Endothelial cell of umbilical vein (primary cell): ENCODE measurements around the gene MYL3. TPM values are rescaled to one million over a fixed set of nuclear protein-coding genes. Genes with fewer than 3 reads are reported as not detected.

Experiments
- BruUV-seq: library from RNA; stranded (reverse); fragments of 400-500 nt; replicated peaks from 2 replicates; lab custom pipeline; 2021; lab: Mats Ljungman, UMichigan
- CTCF ChIA-PET: fragments of 300-600, 350-600 bp; sonication (Branson Sonifier 250); formaldehyde crosslinking; loops from one replicate; lab custom pipeline; 2021; ENCODE audit warnings: antibody characterized with exemption, inconsistent platforms; lab: Charles Lee
- POLR2A ChIA-PET: fragments of 300-600, 350-600 bp; sonication (Branson Sonifier 250); formaldehyde crosslinking; loops from one replicate; lab custom pipeline; 2021; ENCODE audit warnings: antibody characterized with exemption, inconsistent platforms; lab: Charles Lee
- DNase-seq: peaks from one replicate; pipeline ENCODE4 v3.0.0-alpha.2; 2011; ENCODE audit warnings: low read depth, low spot score
- FAIRE-seq: peaks from 2 replicates; lab custom pipeline; 2011; peaks lifted over from hg19 to GRCh38; lab: Jason Lieb, UNC
- H2AFZ ChIP-seq: 2 replicates; pipeline ENCODE4 v1.6.0; 2012; ENCODE audit warnings: low read depth, low read length, control low read depth, inconsistent platforms
- H3K27ac ChIP-seq: 2 replicates; pipeline ENCODE4 v1.5.1; 2011; ENCODE audit warnings: low read depth, mild to moderate bottlenecking, control low read depth, low read length, moderate library complexity; ENCODE audit not compliant: insufficient read depth
- H3K27me3 ChIP-seq, 2 experiments: 2 replicates each; pipeline versions ENCODE4 v1.6.0 to v1.6.1; 2011; ENCODE audit warnings: low read length in 2 of 2, mixed read lengths in 1 of 2; ENCODE audit not compliant: control insufficient read depth in 2 of 2, insufficient read depth in 2 of 2
- H3K36me3 ChIP-seq, 2 experiments: 2 replicates in 1 of 2; 3 replicates in 1 of 2; pipeline ENCODE4 v1.5.1; 2011; ENCODE audit warnings: low read length in 2 of 2, mild to moderate bottlenecking in 1 of 2, moderate library complexity in 1 of 2; ENCODE audit not compliant: control insufficient read depth in 2 of 2, insufficient read depth in 2 of 2; ENCODE audit errors: extremely low read depth in 1 of 2
- H3K4me1 ChIP-seq: 3 replicates; pipeline ENCODE4 v1.5.1; 2011; ENCODE audit warnings: mild to moderate bottlenecking, low read length; ENCODE audit not compliant: control insufficient read depth, insufficient read depth; ENCODE audit errors: extremely low read depth
- H3K4me2 ChIP-seq: 2 replicates; pipeline ENCODE4 v1.6.1; 2011; ENCODE audit warnings: low read length, control low read depth, mixed read lengths; ENCODE audit not compliant: insufficient read depth
- H3K4me3 ChIP-seq, 3 experiments: fragments of 200-600 bp in 1 of 3; sonication (generic), shearing (Covaris generic) in 1 of 3; replicated peaks in 1 of 3; 2 replicates each; pipeline ENCODE4 v1.5.1; 2011 to 2016; ENCODE audit warnings: control low read depth in 3 of 3, low read length in 3 of 3, mild to moderate bottlenecking in 2 of 3, inconsistent platforms in 1 of 3, low read depth in 1 of 3, moderate library complexity in 1 of 3; ENCODE audit not compliant: insufficient read depth in 1 of 3
- H3K79me2 ChIP-seq: 2 replicates; pipeline ENCODE4 v1.6.0; 2012; ENCODE audit warnings: low read length, inconsistent platforms; ENCODE audit not compliant: control insufficient read depth, insufficient read depth
- H3K9ac ChIP-seq: replicated peaks from 2 replicates; pipeline ENCODE3; 2011; ENCODE audit warnings: low read length, control low read depth; ENCODE audit not compliant: insufficient read depth; ENCODE audit errors: extremely low read depth
- H3K9me1 ChIP-seq: replicated peaks from 3 replicates; pipeline ENCODE4 v1.6.0; 2011; ENCODE audit warnings: mild to moderate bottlenecking, low read length; ENCODE audit not compliant: control insufficient read depth, insufficient read depth; ENCODE audit errors: extremely low read depth
- H3K9me3 ChIP-seq: replicated peaks from 2 replicates; pipeline ENCODE4 v1.5.1; 2012; ENCODE audit warnings: low read length, inconsistent platforms; ENCODE audit not compliant: control insufficient read depth, insufficient read depth
- H4K20me1 ChIP-seq: replicated peaks from 2 replicates; pipeline ENCODE3; 2011; ENCODE audit warnings: mild to moderate bottlenecking, low read length; ENCODE audit not compliant: control insufficient read depth, insufficient read depth; ENCODE audit errors: extremely low read depth
- CTCF ChIP-seq, 2 donors: IDR thresholded peaks; 1 replicate in 1 of 2; 2 replicates in 1 of 2; pipeline ENCODE4 v1.5.1; 2011; ENCODE audit warnings: low read length in 2 of 2, mild to moderate bottlenecking in 2 of 2, moderate library complexity in 2 of 2, control low read depth in 1 of 2, inconsistent platforms in 1 of 2, low read depth in 1 of 2; ENCODE audit not compliant: insufficient read depth in 1 of 2; ENCODE audit errors: extremely low read depth in 1 of 2
- EZH2 ChIP-seq: IDR thresholded peaks from 2 replicates; pipeline ENCODE4 v1.6.1; 2012; ENCODE audit warnings: borderline replicate concordance, low read depth, mild to moderate bottlenecking, moderate library complexity, low read length, inconsistent platforms; ENCODE audit not compliant: severe bottlenecking
- FOS ChIP-seq: IDR thresholded peaks from 2 replicates; pipeline ENCODE4 v1.6.1; 2011; ENCODE audit warnings: mild to moderate bottlenecking, low read length, moderate library complexity, borderline replicate concordance; ENCODE audit not compliant: insufficient read depth
- GATA2 ChIP-seq: IDR thresholded peaks from 2 replicates; pipeline ENCODE4 v1.7.0; 2011; ENCODE audit warnings: low read depth, mild to moderate bottlenecking, moderate library complexity, mixed read lengths, low read length; ENCODE audit not compliant: insufficient read length, insufficient read depth
- JUN ChIP-seq: IDR thresholded peaks from 2 replicates; pipeline ENCODE4 v1.6.1; 2011; ENCODE audit warnings: borderline replicate concordance, low read depth; ENCODE audit not compliant: insufficient read length, insufficient read depth
- MAX ChIP-seq: IDR thresholded peaks from 2 replicates; pipeline ENCODE4 v1.6.1; 2011; ENCODE audit not compliant: insufficient read depth, insufficient read length
- MYC ChIP-seq: IDR thresholded peaks from one replicate; pipeline ENCODE4 v1.6.1; 2011; ENCODE audit warnings: mild to moderate bottlenecking, low read depth, low read length
- POLR2A ChIP-seq: IDR thresholded peaks from 2 replicates; pipeline ENCODE4 v1.6.1; 2012; ENCODE audit warnings: low read depth, mild to moderate bottlenecking, control low read depth, low read length
- POLR2AphosphoS5 ChIP-seq: IDR thresholded peaks from 2 replicates; pipeline ENCODE4 v1.6.1; 2012; ENCODE audit warnings: low read depth, mild to moderate bottlenecking, control low read depth, low read length, moderate library complexity; ENCODE audit not compliant: insufficient read depth
- dilution Hi-C: fragments of 300-500 bp; cut with MboI; formaldehyde crosslinking; loops from one replicate; pipeline ENCODE4 v1.15.0; 2019; ENCODE audit warnings: low sequenced_read_pairs; ENCODE audit not compliant: extremely low pct_ligation_motif_present
- intact Hi-C: fragments of 100-400 bp; cut with micrococcal nuclease; formaldehyde crosslinking; loops from one replicate; pipeline ENCODE4 v1.10.0; 2022
- polyA plus RNA-seq, 4 experiments: library from polyadenylated mRNA; depleted of rRNA in 3 of 4; stranded (reverse) in 3 of 4; unstranded in 1 of 4; fragments of >200 nt; gene quantifications; 2 replicates each; pipeline versions ENCODE4 v1.2.1 to v1.2.3, GENCODE V29; 2011 to 2012; ENCODE audit warnings: missing spikeins in 1 of 4
- total RNA-seq: library from RNA; stranded (reverse); gene quantifications from 2 replicates; pipeline ENCODE4 v1.2.3, GENCODE V29; 2021

Gene MYL3
- total and polyA plus RNA-seq, 2 donors (not counting 3 experiments of a cell fraction or from before 2014, with no cell fraction given), result not detected

- H3K9me3 ChIP-seq, result no peaks in the 10 kb centered on the region
- H3K4me3 ChIP-seq, result no peak overlapping the region
- H3K27me3 ChIP-seq, result peaks cover 0 to 2% of the 10 kb centered on the region in 2 experiments
- no peak for FAIRE-seq
- dilution Hi-C loops, result no loop called here
- no peaks in the 10 kb centered on the region for H3K36me3 ChIP-seq
- POLR2A ChIA-PET, result no interaction called here
- peaks cover 14% of the 10 kb centered on the region for H3K4me1 ChIP-seq
- H4K20me1 ChIP-seq, result no peaks in the 10 kb centered on the region
- no peak for DNase-seq
- H2AFZ ChIP-seq, result no peak overlapping the region
- no peaks in the 10 kb centered on the region for H3K9me1 ChIP-seq
- no peak overlapping the region for H3K4me2 ChIP-seq
- no peak overlapping the region for H3K9ac ChIP-seq
- intact Hi-C loops, result no loop called here
- BruUV-seq, result no TSS peak
- TF ChIP-seq CTCF (IDR thresholded peaks at IDR 0.05; ENCODE audit: extremely low read depth in 1 of 2, insufficient read depth in 1 of 2, low read depth in 1 of 2, low read length in 2 of 2), result no peak
- no peak for TF ChIP-seq EZH2
- TF ChIP-seq JUN, result no peak
- no peak for TF ChIP-seq POLR2AphosphoS5
- no peak for TF ChIP-seq FOS
- TF ChIP-seq GATA2, result no peak
- TF ChIP-seq POLR2A, result no peak
- TF ChIP-seq MAX, result no peak
- TF ChIP-seq MYC, result no peak
- H3K79me2 ChIP-seq, result no peaks in the 10 kb centered on the region
- no peak overlapping the region for H3K27ac ChIP-seq
- CTCF ChIA-PET, result interaction anchor here (0.7 to 3.3 kb wide), 7 partner anchors 8 to 185 kb away, joined by 3 to 13 read pairs (median 4); no protein-coding TSS in a partner anchor
These were observed 14.1 kb downstream of the MYL3 start for GRCh38 chr3:46849045-46849631.
